HepG2 (cell line): Measurements from ENCODE around the gene PCNT. TPM values are rescaled to one million over a fixed set of nuclear protein-coding genes. Genes with fewer than 3 reads are reported as not detected.

Experiments used
- ATAC-seq: fragments of 200-7000 bp; cut with Tn5 transposase; 3 replicates; pipeline ENCODE4 v1.9.1; 2020; ENCODE audit warnings: mild to moderate bottlenecking, moderate library complexity
- BruUV-seq: library from RNA; stranded (reverse); fragments of 400-500 nt; replicated peaks from 2 replicates; lab custom pipeline; 2021; lab: Mats Ljungman, UMichigan
- CTCF ChIA-PET: fragments of 300-600 bp; formaldehyde crosslinking; extraction: SDS; loops from one replicate; lab custom pipeline; 2021; ENCODE audit warnings: low total read pairs, inconsistent platforms, low intra/inter-chr PET ratio; lab: Yijun Ruan, JAX
- POLR2A ChIA-PET: fragments of 350-600 bp; sonication (Branson Sonifier 250); formaldehyde crosslinking; loops from one replicate; lab custom pipeline; 2020; ENCODE audit warnings: antibody characterized with exemption, inconsistent platforms; lab: Yijun Ruan, JAX
- DNase-seq: peaks from one replicate; pipeline ENCODE4 v3.0.0-alpha.2; 2015; ENCODE audit warnings: low spot score
- FAIRE-seq: peaks from 3 replicates; lab custom pipeline; 2011; peaks lifted over from hg19 to GRCh38; lab: Jason Lieb, UNC
- H2AFZ ChIP-seq: one replicate; pipeline ENCODE4 v1.6.1; 2011; ENCODE audit warnings: low read length, inconsistent platforms
- H3K27ac ChIP-seq: fragments of 300-600 bp; 3 replicates; pipeline ENCODE4 v1.8.0; 2011; ENCODE audit warnings: mixed run types, mild to moderate bottlenecking, mixed read lengths, low read length, inconsistent platforms; ENCODE audit not compliant: insufficient read depth; ENCODE audit errors: extremely low read length
- H3K27me3 ChIP-seq, 2 experiments: fragments of 200-600 bp in 1 of 2; 2 replicates in 1 of 2; 3 replicates in 1 of 2; pipeline versions ENCODE4 v1.6.0 to v1.8.0; 2011; ENCODE audit warnings: low read length in 2 of 2, mild to moderate bottlenecking in 2 of 2, moderate library complexity in 2 of 2, inconsistent platforms in 1 of 2; ENCODE audit not compliant: insufficient read depth in 2 of 2, control insufficient read depth in 1 of 2
- H3K36me3 ChIP-seq, 2 experiments: fragments of 200-600 bp in 1 of 2; replicated peaks in 1 of 2; 2 replicates in 1 of 2; 3 replicates in 1 of 2; pipeline versions ENCODE4 v1.5.1 to v1.8.0; 2011; ENCODE audit warnings: low read length in 2 of 2, inconsistent platforms in 1 of 2; ENCODE audit not compliant: insufficient read depth in 2 of 2, control insufficient read depth in 1 of 2
- H3K4me1 ChIP-seq: 2 replicates; pipeline ENCODE4 v1.5.1; 2012; ENCODE audit warnings: low read length, inconsistent platforms; ENCODE audit not compliant: insufficient read depth
- H3K4me2 ChIP-seq: 2 replicates; pipeline ENCODE4 v1.6.0; 2011; ENCODE audit warnings: low read depth, low read length, inconsistent platforms
- H3K4me3 ChIP-seq, 3 experiments: fragments of 200-600 bp in 1 of 3; sonication (generic), shearing (Covaris generic) in 1 of 3; replicated peaks in 1 of 3; 2 replicates each; pipeline ENCODE4 v1.5.1; 2011 to 2016; ENCODE audit warnings: low read length in 3 of 3, inconsistent platforms in 2 of 3, low read depth in 2 of 3, mild to moderate bottlenecking in 2 of 3, control low read depth in 1 of 3, mixed read lengths in 1 of 3; ENCODE audit not compliant: insufficient read depth in 1 of 3
- H3K79me2 ChIP-seq: one replicate; pipeline ENCODE4 v1.6.1; 2011; ENCODE audit warnings: low read length, inconsistent platforms; ENCODE audit not compliant: insufficient read depth
- H3K9ac ChIP-seq: 2 replicates; pipeline ENCODE4 v1.6.0; 2011; ENCODE audit warnings: mild to moderate bottlenecking, low read depth, low read length, inconsistent platforms; ENCODE audit not compliant: insufficient read depth
- H3K9me3 ChIP-seq: 2 replicates; pipeline ENCODE4 v1.5.1; 2012; ENCODE audit warnings: mild to moderate bottlenecking, low read length
- H4K20me1 ChIP-seq: 2 replicates; pipeline ENCODE4 v1.6.0; 2011; ENCODE audit warnings: inconsistent platforms, mild to moderate bottlenecking, low read length, moderate library complexity; ENCODE audit not compliant: insufficient read depth
- ATRX ChIP-seq: sonication (generic); formaldehyde crosslinking; IDR thresholded peaks from 2 replicates; pipeline ENCODE4 v1.4.0; 2020; ENCODE audit warnings: missing genetic modification reagents, borderline replicate concordance
- HBP1 ChIP-seq: IDR thresholded peaks from 2 replicates; pipeline ENCODE4 v1.6.1; 2016; ENCODE audit warnings: low read depth, control low read depth
- MAF1 ChIP-seq: sonication (generic); formaldehyde crosslinking; IDR thresholded peaks from 2 replicates; pipeline ENCODE4 v1.5.0; 2020; ENCODE audit warnings: missing genetic modification reagents, borderline replicate concordance
- NFAT5 ChIP-seq: sonication (generic); formaldehyde crosslinking; IDR thresholded peaks from 2 replicates; pipeline ENCODE4 v1.4.0; 2020; ENCODE audit warnings: missing genetic modification reagents
- TGIF2 ChIP-seq: IDR thresholded peaks from 2 replicates; pipeline ENCODE4 v1.6.1; 2016; ENCODE audit warnings: control low read depth, missing compliant biosample characterization
- ZNF225 ChIP-seq: sonication (generic); formaldehyde crosslinking; IDR thresholded peaks from 2 replicates; pipeline ENCODE4 v1.4.0; 2020; ENCODE audit warnings: mild to moderate bottlenecking, missing genetic modification reagents
- ZNF75D ChIP-seq: sonication (generic); formaldehyde crosslinking; IDR thresholded peaks from 2 replicates; pipeline ENCODE4 v1.8.1; 2023; ENCODE audit warnings: missing genetic modification reagents, mild to moderate bottlenecking, borderline replicate concordance
- WGBS: methylation state at CpG from one replicate; pipeline ENCODE4 v1.1.6; 2017; ENCODE audit warnings: low lambda C conversion rate; 5-methylcytosine and 5-hydroxymethylcytosine counted together
- in situ Hi-C: cut with HindIII; loops from 2 replicates; pipeline ENCODE4 v1.10.0; 2017; ENCODE audit warnings: low pct_unique_long_range_greater_than_20kb; ENCODE audit not compliant: extremely low pct_ligation_motif_present
- intact Hi-C: fragments of 100-400 bp; cut with micrococcal nuclease; formaldehyde crosslinking; loops from one replicate; pipeline ENCODE4 v1.10.0; 2022; ENCODE audit not compliant: unreplicated experiment
- polyA plus RNA-seq, 8 experiments: library from polyadenylated mRNA; depleted of rRNA in 3 of 8; stranded (reverse) in 7 of 8; unstranded in 1 of 8; fragments of >200 nt; fragmentation: Illumina TruSeq in 4 of 8; extraction: Trizol in 4 of 8; gene quantifications; 2 replicates each; pipeline versions ENCODE4 v1.2.1 to v1.2.3, GENCODE V29; 2011 to 2016; ENCODE audit warnings: low read depth in 4 of 8, missing spikeins in 1 of 8, mixed read lengths in 1 of 8; ENCODE audit not compliant: insufficient read depth in 1 of 8
- total RNA-seq, 5 experiments: library from RNA; depleted of rRNA; stranded (reverse); fragments of >200 nt; fragmentation: Illumina TruSeq; extraction: Trizol; gene quantifications; 2 replicates each; pipeline ENCODE4 v1.2.3, GENCODE V29; 2016; ENCODE audit warnings: low read depth in 1 of 5
- TF ChIP-seq, protein P1 (sequence below): sonication (generic); formaldehyde crosslinking; IDR thresholded peaks from 2 replicates; pipeline ENCODE4 v1.9.0; 2021; ENCODE audit warnings: missing genetic modification reagents, borderline replicate concordance

PCNT gene
- total and polyA plus RNA-seq, 2 of the 13 experiments (the other 11 are each of a cell fraction or from before 2014, with no cell fraction given), result 5.6 to 12.4 TPM

DNA sequence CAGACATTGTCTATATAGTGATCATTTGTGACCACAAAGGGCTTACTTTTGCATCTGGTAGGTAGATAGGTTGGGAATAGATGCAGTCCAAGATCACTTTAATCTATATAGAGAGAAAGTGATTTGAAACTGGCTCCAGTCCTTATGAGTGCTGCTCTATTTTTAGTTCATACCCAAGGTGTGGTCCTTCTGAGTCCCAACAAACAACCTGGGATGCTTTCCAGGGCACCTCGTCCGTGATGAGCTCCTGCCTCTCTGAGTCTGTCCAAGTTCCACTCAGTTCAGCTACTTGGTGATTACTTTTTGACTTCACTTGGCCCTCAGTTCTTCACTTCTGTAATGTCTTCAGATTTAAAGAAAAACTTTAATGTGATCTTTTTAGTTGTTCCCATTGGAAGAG lies 155.0 kb downstream of the PCNT start:
- no peak overlapping the region for H3K4me3 ChIP-seq
- 0 out of 2 replicates have a peak, but pooled peaks cover 4% of the 10 kb centered on the region for H4K20me1 ChIP-seq
- no peaks in the 10 kb centered on the region for H3K9me3 ChIP-seq
- H3K36me3 ChIP-seq, result peaks cover 5 to 6% of the 10 kb centered on the region in 2 experiments; a peak in 2 of 5 replicates
- intact Hi-C loops, result no loop called here
- CTCF ChIA-PET, result no interaction called here
- ATAC-seq (no peak), FAIRE-seq (no peak), DNase-seq (no peak)
- 100% methylated on average over 2 of the region's 2 CpGs for WGBS
- no peak overlapping the region for H3K27ac ChIP-seq
- POLR2A ChIA-PET, result no interaction called here
- in situ Hi-C loops, result no loop called here
- no peak overlapping the region for H2AFZ ChIP-seq
- peaks cover 12% of the 10 kb centered on the region for H3K4me1 ChIP-seq
- peaks cover 14% of the 10 kb centered on the region for H3K79me2 ChIP-seq
- no peak overlapping the region for H3K4me2 ChIP-seq
- H3K27me3 ChIP-seq, result no peaks in the 10 kb centered on the region
- TF ChIP-seq MAF1 (CRISPR knock-in tag), result no peak
- TF ChIP-seq NFAT5, result no peak
- no peak for TF ChIP-seq HBP1
- no peak for TF ChIP-seq TGIF2 (CRISPR knock-in tag)
- TF ChIP-seq, protein P1, sequence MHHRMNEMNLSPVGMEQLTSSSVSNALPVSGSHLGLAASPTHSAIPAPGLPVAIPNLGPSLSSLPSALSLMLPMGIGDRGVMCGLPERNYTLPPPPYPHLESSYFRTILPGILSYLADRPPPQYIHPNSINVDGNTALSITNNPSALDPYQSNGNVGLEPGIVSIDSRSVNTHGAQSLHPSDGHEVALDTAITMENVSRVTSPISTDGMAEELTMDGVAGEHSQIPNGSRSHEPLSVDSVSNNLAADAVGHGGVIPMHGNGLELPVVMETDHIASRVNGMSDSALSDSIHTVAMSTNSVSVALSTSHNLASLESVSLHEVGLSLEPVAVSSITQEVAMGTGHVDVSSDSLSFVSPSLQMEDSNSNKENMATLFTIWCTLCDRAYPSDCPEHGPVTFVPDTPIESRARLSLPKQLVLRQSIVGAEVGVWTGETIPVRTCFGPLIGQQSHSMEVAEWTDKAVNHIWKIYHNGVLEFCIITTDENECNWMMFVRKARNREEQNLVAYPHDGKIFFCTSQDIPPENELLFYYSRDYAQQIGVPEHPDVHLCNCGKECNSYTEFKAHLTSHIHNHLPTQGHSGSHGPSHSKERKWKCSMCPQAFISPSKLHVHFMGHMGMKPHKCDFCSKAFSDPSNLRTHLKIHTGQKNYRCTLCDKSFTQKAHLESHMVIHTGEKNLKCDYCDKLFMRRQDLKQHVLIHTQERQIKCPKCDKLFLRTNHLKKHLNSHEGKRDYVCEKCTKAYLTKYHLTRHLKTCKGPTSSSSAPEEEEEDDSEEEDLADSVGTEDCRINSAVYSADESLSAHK (CRISPR knock-in tag), result no peak
- no peak for TF ChIP-seq ZNF225 (CRISPR knock-in tag)
- TF ChIP-seq ZNF75D, result no peak
- TF ChIP-seq ATRX (CRISPR knock-in tag), result no peak
- BruUV-seq, result no TSS peak
- no peak overlapping the region for H3K9ac ChIP-seq
